ENCODE measurements around the gene YRDC. TPM values are rescaled to one million over a fixed set of nuclear protein-coding genes. Genes with fewer than 3 reads are reported as not detected.

YRDC gene
- total RNA-seq, 1 experiment from 2014 or later: 41.4 TPM

DNA sequence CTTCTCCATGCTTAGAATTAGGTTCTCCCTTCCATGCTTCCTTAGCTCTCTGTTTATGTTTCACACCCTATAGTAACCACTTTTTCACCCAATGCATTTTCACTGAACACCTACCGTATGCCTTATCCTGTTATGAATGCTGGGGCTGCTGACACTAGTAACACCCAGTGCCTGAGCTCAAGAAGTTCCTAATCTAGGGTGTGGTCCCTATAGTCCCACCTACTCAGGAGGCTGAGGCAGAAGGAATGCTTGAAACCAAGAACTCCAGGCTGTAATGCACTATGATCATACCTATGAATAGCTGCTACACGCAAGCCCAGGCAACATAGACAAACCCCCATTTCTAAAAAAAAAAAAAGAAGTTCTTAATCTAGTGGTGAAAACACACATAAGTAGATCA, 48.6 kb downstream of the YRDC start:
- Histone ChIP-seq H3K9ac (ENCODE audit: low read length) (no peak overlapping the region), H3K4me1 (ENCODE audit: control insufficient read depth in 1 of 2, insufficient read depth in 2 of 2, low read length in 2 of 2) (peaks cover 5 to 10% of the 10 kb centered on the region in 2 experiments; a peak in 3 of 4 replicates), H3K4me2 (ENCODE audit: low read length) (no peak overlapping the region), H3K9me3 (ENCODE audit: control insufficient read depth in 1 of 2, insufficient read depth in 1 of 2, low read depth in 1 of 2, low read length in 2 of 2) (no peaks in the 10 kb centered on the region), H3K27ac (ENCODE audit: low read depth, low read length) (no peak overlapping the region), H3K4me3 (replicated peaks in 1 of 2; ENCODE audit: low read depth in 1 of 2, low read length in 2 of 2) (no peak overlapping the region), H4K20me1 (ENCODE audit: insufficient read depth) (no peaks in the 10 kb centered on the region), H3K79me2 (ENCODE audit: insufficient read depth, low read length) (no peaks in the 10 kb centered on the region), H3K27me3 (ENCODE audit: insufficient read depth, low read length) (peaks cover 28% of the 10 kb centered on the region), H3K9me2 (ENCODE audit: insufficient read depth) (no peaks in the 10 kb centered on the region), H3K36me3 (ENCODE audit: control insufficient read depth in 1 of 2, insufficient read depth in 2 of 2, low read length in 2 of 2) (no peaks in the 10 kb centered on the region), H2AFZ (ENCODE audit: low read depth, low read length, poor library complexity, severe bottlenecking) (no peak overlapping the region)
- ATAC-seq: no peak
- ChIA-PET CTCF (no interaction called here), RAD21 (ENCODE audit: low non-redundant PET in 1 of 2, low total read pairs in 2 of 2, uncharacterized antibody in 2 of 2, unreplicated experiment in 2 of 2) (no interaction called here), POLR2A (no interaction called here)
- DNase-seq (ENCODE audit: low read depth, low spot score): no peak
- TF ChIP-seq ZFX (IDR thresholded peaks at IDR 0.05) (no peak), POLR2A (IDR thresholded peaks at IDR 0.05; ENCODE audit: borderline replicate concordance, extremely low read depth, insufficient read depth, insufficient read length) (no peak), CBX3 (IDR thresholded peaks at IDR 0.05; ENCODE audit: low read depth) (no peak), CEBPB (IDR thresholded peaks at IDR 0.05; ENCODE audit: low read depth) (no peak), SIN3A (IDR thresholded peaks at IDR 0.05; ENCODE audit: low read depth) (no peak), TCF7L2 (IDR thresholded peaks at IDR 0.05; ENCODE audit: borderline replicate concordance, extremely low read depth, insufficient read depth, insufficient read length) (no peak), YY1 (IDR thresholded peaks at IDR 0.05; ENCODE audit: extremely low read depth, insufficient replicate concordance, low read depth, low read length) (no peak), JUND (IDR thresholded peaks at IDR 0.05) (no peak), SP1 (IDR thresholded peaks at IDR 0.05; ENCODE audit: low read depth) (no peak), POLR2AphosphoS5 (IDR thresholded peaks at IDR 0.05; ENCODE audit: low read depth, low read length) (no peak), EZH2phosphoT487 (IDR thresholded peaks at IDR 0.05; ENCODE audit: borderline replicate concordance) (no peak)
- TF ChIP-seq, protein P1, sequence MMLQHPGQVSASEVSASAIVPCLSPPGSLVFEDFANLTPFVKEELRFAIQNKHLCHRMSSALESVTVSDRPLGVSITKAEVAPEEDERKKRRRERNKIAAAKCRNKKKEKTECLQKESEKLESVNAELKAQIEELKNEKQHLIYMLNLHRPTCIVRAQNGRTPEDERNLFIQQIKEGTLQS (IDR thresholded peaks at IDR 0.05): no peak
- TF ChIP-seq, protein P2, sequence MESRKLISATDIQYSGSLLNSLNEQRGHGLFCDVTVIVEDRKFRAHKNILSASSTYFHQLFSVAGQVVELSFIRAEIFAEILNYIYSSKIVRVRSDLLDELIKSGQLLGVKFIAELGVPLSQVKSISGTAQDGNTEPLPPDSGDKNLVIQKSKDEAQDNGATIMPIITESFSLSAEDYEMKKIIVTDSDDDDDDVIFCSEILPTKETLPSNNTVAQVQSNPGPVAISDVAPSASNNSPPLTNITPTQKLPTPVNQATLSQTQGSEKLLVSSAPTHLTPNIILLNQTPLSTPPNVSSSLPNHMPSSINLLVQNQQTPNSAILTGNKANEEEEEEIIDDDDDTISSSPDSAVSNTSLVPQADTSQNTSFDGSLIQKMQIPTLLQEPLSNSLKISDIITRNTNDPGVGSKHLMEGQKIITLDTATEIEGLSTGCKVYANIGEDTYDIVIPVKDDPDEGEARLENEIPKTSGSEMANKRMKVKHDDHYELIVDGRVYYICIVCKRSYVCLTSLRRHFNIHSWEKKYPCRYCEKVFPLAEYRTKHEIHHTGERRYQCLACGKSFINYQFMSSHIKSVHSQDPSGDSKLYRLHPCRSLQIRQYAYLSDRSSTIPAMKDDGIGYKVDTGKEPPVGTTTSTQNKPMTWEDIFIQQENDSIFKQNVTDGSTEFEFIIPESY (IDR thresholded peaks at IDR 0.05; ENCODE audit: extremely low read depth, insufficient replicate concordance, low read length): no peak
- TF ChIP-seq, protein P3, sequence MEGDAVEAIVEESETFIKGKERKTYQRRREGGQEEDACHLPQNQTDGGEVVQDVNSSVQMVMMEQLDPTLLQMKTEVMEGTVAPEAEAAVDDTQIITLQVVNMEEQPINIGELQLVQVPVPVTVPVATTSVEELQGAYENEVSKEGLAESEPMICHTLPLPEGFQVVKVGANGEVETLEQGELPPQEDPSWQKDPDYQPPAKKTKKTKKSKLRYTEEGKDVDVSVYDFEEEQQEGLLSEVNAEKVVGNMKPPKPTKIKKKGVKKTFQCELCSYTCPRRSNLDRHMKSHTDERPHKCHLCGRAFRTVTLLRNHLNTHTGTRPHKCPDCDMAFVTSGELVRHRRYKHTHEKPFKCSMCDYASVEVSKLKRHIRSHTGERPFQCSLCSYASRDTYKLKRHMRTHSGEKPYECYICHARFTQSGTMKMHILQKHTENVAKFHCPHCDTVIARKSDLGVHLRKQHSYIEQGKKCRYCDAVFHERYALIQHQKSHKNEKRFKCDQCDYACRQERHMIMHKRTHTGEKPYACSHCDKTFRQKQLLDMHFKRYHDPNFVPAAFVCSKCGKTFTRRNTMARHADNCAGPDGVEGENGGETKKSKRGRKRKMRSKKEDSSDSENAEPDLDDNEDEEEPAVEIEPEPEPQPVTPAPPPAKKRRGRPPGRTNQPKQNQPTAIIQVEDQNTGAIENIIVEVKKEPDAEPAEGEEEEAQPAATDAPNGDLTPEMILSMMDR (IDR thresholded peaks at IDR 0.05 in 2 of 3, conservative IDR thresholded peaks at IDR 0.05 in 1 of 3; ENCODE audit: borderline replicate concordance in 1 of 3, insufficient read depth in 1 of 3, low read depth in 2 of 3, low read length in 2 of 3): no peak
- intact Hi-C loops (cut with micrococcal nuclease): no loop called here
- BruUV-seq (replicated peaks): no TSS peak

All from HCT116 (cell line).